ENCODE measurements around the gene ZNF70. TPM values are rescaled to one million over a fixed set of nuclear protein-coding genes. Genes with fewer than 3 reads are reported as not detected.

Gene ZNF70
- total RNA-seq, 2 experiments from 2014 or later, result 1.3 to 1.9 TPM

- no peak for ATAC-seq (ENCODE audit: poor library complexity)
- POLR2A ChIA-PET, result no interaction called here
Observed at GRCh38 chr22:23708270-23708669, 42.6 kb downstream of the ZNF70 start.

GRCh38 chr22:23705358-23705757, 45.6 kb downstream of the ZNF70 start:
- no peaks in the 10 kb centered on the region for H3K9me3 ChIP-seq (ENCODE audit: control insufficient read depth in 1 of 2, insufficient read depth in 1 of 2, low read length in 2 of 2)
- H3K27me3 ChIP-seq (ENCODE audit: control insufficient read depth in 1 of 2, insufficient read depth in 2 of 2, low read length in 2 of 2), result no peaks in the 10 kb centered on the region
- no peak overlapping the region for H3K4me3 Mint-ChIP-seq
- peaks cover 100% of the 10 kb centered on the region for H3K36me3 Mint-ChIP-seq (ENCODE audit: low read depth)
- ChIA-PET POLR2A (interaction anchor here (1.7 kb wide), 1 partner anchor 12 kb away, joined by 4 read pairs; no protein-coding TSS in a partner anchor), CTCF (interaction anchor here (1.2 kb wide), 1 partner anchor 66 kb away, joined by 3 read pairs; no protein-coding TSS in a partner anchor)
- no peak overlapping the region for H3K4me3 ChIP-seq (ENCODE audit: low read length)
- H3K4me1 ChIP-seq (ENCODE audit: insufficient read depth, low read length), result peaks cover 6% of the 10 kb centered on the region
- H3K27ac Mint-ChIP-seq, result peak overlapping the region; percentile 77
- H3K27ac ChIP-seq (ENCODE audit: low read depth in 1 of 2, low read length in 2 of 2), result peak overlapping the region; percentile 1 to 47
- ATAC-seq (ENCODE audit: poor library complexity) (peak; percentile 57), DNase-seq (peak in 1 of 14 experiments; percentile 15)
- intact Hi-C loops (cut with DNase I, micrococcal nuclease), result no loop called here
- H3K27me3 Mint-ChIP-seq, result no peaks in the 10 kb centered on the region
- H3K36me3 ChIP-seq (ENCODE audit: insufficient read depth, low read length), result peaks cover 94% of the 10 kb centered on the region
- TF ChIP-seq, protein P1, sequence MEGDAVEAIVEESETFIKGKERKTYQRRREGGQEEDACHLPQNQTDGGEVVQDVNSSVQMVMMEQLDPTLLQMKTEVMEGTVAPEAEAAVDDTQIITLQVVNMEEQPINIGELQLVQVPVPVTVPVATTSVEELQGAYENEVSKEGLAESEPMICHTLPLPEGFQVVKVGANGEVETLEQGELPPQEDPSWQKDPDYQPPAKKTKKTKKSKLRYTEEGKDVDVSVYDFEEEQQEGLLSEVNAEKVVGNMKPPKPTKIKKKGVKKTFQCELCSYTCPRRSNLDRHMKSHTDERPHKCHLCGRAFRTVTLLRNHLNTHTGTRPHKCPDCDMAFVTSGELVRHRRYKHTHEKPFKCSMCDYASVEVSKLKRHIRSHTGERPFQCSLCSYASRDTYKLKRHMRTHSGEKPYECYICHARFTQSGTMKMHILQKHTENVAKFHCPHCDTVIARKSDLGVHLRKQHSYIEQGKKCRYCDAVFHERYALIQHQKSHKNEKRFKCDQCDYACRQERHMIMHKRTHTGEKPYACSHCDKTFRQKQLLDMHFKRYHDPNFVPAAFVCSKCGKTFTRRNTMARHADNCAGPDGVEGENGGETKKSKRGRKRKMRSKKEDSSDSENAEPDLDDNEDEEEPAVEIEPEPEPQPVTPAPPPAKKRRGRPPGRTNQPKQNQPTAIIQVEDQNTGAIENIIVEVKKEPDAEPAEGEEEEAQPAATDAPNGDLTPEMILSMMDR (IDR thresholded peaks at IDR 0.05), result no peak
- no peaks in the 10 kb centered on the region for H3K9me3 Mint-ChIP-seq
- H3K4me1 Mint-ChIP-seq (ENCODE audit: low read depth), result peaks cover 78% of the 10 kb centered on the region

More at GRCh38 chr22:23708270-23708669, 42.6 kb downstream of the ZNF70 start:
- Mint-ChIP-seq H3K27me3 (no peaks in the 10 kb centered on the region), H3K4me3 (no peak overlapping the region), H3K27ac (peak overlapping the region; percentile 31), H3K9me3 (no peaks in the 10 kb centered on the region), H3K36me3 (ENCODE audit: low read depth) (peaks cover 92% of the 10 kb centered on the region), H3K4me1 (ENCODE audit: low read depth) (peaks cover 65% of the 10 kb centered on the region)
- Histone ChIP-seq H3K4me1 (ENCODE audit: insufficient read depth, low read length) (peaks cover 6% of the 10 kb centered on the region), H3K4me3 (ENCODE audit: low read length) (no peak overlapping the region), H3K27ac (ENCODE audit: low read depth in 1 of 2, low read length in 2 of 2) (no peak overlapping the region), H3K27me3 (ENCODE audit: control insufficient read depth in 1 of 2, insufficient read depth in 2 of 2, low read length in 2 of 2) (no peaks in the 10 kb centered on the region), H3K36me3 (ENCODE audit: insufficient read depth, low read length) (peaks cover 96% of the 10 kb centered on the region), H3K9me3 (ENCODE audit: control insufficient read depth in 1 of 2, insufficient read depth in 1 of 2, low read length in 2 of 2) (no peaks in the 10 kb centered on the region)
- intact Hi-C loops (cut with DNase I, micrococcal nuclease), result no loop called here
- TF ChIP-seq, protein P1 (IDR thresholded peaks at IDR 0.05), result no peak
- CTCF ChIA-PET, result no interaction called here
- DNase-seq, result no peak

DNA sequence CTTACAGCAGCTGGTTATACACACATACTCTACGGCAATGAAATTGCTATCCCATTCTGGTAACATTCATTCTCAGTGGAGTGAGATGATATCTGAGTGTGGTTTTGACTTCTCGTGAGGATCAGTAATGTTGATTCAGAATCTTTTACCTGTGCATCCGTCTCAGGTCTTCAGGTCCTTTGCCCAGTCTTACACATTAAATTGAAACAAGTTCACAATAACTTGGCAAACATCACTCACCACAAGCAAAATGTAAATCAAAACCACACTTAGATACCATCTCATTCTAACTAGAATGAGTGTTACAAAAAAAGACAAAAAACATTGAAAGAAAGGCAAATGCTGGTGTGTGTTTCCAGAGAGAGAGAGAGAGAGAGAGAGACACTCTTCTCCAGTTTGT, 46.1 kb downstream of the ZNF70 start:
- Histone ChIP-seq H3K4me3 (ENCODE audit: low read length) (no peak overlapping the region), H3K27me3 (ENCODE audit: control insufficient read depth in 1 of 2, insufficient read depth in 2 of 2, low read length in 2 of 2) (no peaks in the 10 kb centered on the region), H3K36me3 (ENCODE audit: insufficient read depth, low read length) (peaks cover 94% of the 10 kb centered on the region), H3K9me3 (ENCODE audit: control insufficient read depth in 1 of 2, insufficient read depth in 1 of 2, low read length in 2 of 2) (no peaks in the 10 kb centered on the region), H3K4me1 (ENCODE audit: insufficient read depth, low read length) (peaks cover 6% of the 10 kb centered on the region), H3K27ac (ENCODE audit: low read depth in 1 of 2, low read length in 2 of 2) (peak overlapping the region; percentile 1 to 47)
- peaks cover 3% of the 10 kb centered on the region for H3K9me3 Mint-ChIP-seq
- peak overlapping the region; percentile 1 for H3K4me3 Mint-ChIP-seq
- H3K36me3 Mint-ChIP-seq (ENCODE audit: low read depth), result peaks cover 100% of the 10 kb centered on the region
- peaks cover 72% of the 10 kb centered on the region for H3K4me1 Mint-ChIP-seq (ENCODE audit: low read depth)
- H3K27me3 Mint-ChIP-seq, result no peaks in the 10 kb centered on the region
- H3K27ac Mint-ChIP-seq, result peak overlapping the region; percentile 77
- ATAC-seq (ENCODE audit: poor library complexity) (peak; percentile 59), DNase-seq (peak in 1 of 14 experiments; percentile 12)
- intact Hi-C loops (cut with DNase I, micrococcal nuclease), result no loop called here
- CTCF ChIA-PET, result no interaction called here
- TF ChIP-seq, protein P1 (IDR thresholded peaks at IDR 0.05), result no peak
- POLR2A ChIA-PET, result interaction anchor here (1.1 to 1.7 kb wide), 2 partner anchors 9 to 12 kb away, joined by 4 read pairs; no protein-coding TSS in a partner anchor

Data from CD4-positive, alpha-beta T cell (primary cell).